Body of pancreas (tissue), 4 donors: ENCODE measurements around the gene PRPF8.

Experiments used
- POLR2A ChIP-seq, 3 donors: fragments of 450-650 bp; IDR thresholded peaks; one replicate each; pipeline ENCODE4 v1.6.1; 2016; ENCODE audit warnings: antibody characterized with exemption in 3 of 3, mild to moderate bottlenecking in 2 of 3
- TF ChIP-seq, protein P1 (sequence below), 7 experiments: fragments of 450-650 bp in 4 of 7; fragments of 200-600 bp in 3 of 7; sonication (generic) in 3 of 7; IDR thresholded peaks; one replicate each; pipeline ENCODE4 v1.5.1; 2016 to 2019; ENCODE audit warnings: antibody characterized with exemption in 7 of 7

DNA sequence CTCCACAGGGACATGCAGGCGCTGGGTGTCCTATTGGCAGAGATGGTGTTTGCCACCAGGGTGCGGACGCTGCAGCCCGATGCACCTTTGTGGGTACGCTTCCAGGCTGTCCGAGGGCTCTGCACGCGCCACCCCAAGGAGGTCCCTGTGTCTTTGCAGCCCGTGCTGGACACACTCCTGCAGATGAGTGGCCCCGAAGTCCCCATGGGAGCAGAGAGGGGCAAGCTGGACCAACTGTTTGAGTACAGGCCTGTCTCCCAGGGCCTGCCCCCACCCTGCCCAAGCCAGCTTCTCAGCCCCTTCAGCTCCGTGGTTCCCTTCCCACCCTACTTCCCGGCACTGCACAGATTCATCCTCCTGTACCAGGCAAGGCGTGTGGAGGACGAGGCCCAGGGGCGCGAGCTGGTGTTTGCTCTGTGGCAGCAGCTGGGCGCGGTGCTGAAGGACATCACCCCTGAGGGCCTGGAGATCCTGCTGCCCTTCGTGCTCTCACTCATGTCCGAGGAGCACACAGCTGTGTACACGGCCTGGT is 42.7 kb upstream of the PRPF8 start:
- TF ChIP-seq, protein P1, sequence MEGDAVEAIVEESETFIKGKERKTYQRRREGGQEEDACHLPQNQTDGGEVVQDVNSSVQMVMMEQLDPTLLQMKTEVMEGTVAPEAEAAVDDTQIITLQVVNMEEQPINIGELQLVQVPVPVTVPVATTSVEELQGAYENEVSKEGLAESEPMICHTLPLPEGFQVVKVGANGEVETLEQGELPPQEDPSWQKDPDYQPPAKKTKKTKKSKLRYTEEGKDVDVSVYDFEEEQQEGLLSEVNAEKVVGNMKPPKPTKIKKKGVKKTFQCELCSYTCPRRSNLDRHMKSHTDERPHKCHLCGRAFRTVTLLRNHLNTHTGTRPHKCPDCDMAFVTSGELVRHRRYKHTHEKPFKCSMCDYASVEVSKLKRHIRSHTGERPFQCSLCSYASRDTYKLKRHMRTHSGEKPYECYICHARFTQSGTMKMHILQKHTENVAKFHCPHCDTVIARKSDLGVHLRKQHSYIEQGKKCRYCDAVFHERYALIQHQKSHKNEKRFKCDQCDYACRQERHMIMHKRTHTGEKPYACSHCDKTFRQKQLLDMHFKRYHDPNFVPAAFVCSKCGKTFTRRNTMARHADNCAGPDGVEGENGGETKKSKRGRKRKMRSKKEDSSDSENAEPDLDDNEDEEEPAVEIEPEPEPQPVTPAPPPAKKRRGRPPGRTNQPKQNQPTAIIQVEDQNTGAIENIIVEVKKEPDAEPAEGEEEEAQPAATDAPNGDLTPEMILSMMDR (IDR thresholded peaks at IDR 0.05) = no peak
- no peak for TF ChIP-seq POLR2A (IDR thresholded peaks at IDR 0.05)
